CD4-positive, CD25-positive, alpha-beta regulatory T cell (primary cell): Measurements from ENCODE around the gene SDF4. TPM values are rescaled to one million over a fixed set of nuclear protein-coding genes. Genes with fewer than 3 reads are reported as not detected.
"Not testable (repeated sequence)": the region's sequence is repeated elsewhere in the genome, so short reads cannot be mapped to it uniquely, and the experiment has no call there.

Source experiments
- ATAC-seq, 2 donors: fragments of 150-1000 bp; cut with Tn5 transposase; one replicate each; pipeline ENCODE4 v1.10.0; 2021; ENCODE audit warnings: low read depth in 2 of 2, moderate number of reproducible peaks in 2 of 2, moderate library complexity in 1 of 2
- DNase-seq, 3 donors: peaks; one replicate each; pipeline versions ENCODE4 v3.0.0 to v3.0.0-alpha.2; 2012 to 2022; ENCODE audit warnings: mixed read lengths in 1 of 3
- H3K27ac ChIP-seq: one replicate; pipeline ENCODE4 v1.7.0; 2013; ENCODE audit warnings: mild to moderate bottlenecking, low read length; ENCODE audit not compliant: insufficient read depth, poor library complexity, severe bottlenecking
- H3K27me3 ChIP-seq: one replicate; pipeline ENCODE4 v1.7.0; 2013; ENCODE audit warnings: low read length; ENCODE audit not compliant: control insufficient read depth, insufficient read depth
- H3K36me3 ChIP-seq: one replicate; pipeline ENCODE4 v1.7.0; 2013; ENCODE audit warnings: mild to moderate bottlenecking, low read length, moderate library complexity; ENCODE audit not compliant: control insufficient read depth, insufficient read depth
- H3K4me1 ChIP-seq: 2 replicates; pipeline ENCODE4 v1.7.0; 2013; ENCODE audit warnings: mild to moderate bottlenecking, low read length; ENCODE audit not compliant: insufficient read depth, control insufficient read depth, poor library complexity, severe bottlenecking
- H3K4me3 ChIP-seq: one replicate; pipeline ENCODE4 v1.7.0; 2013; ENCODE audit warnings: low read depth, mild to moderate bottlenecking, low read length, moderate library complexity
- H3K9me3 ChIP-seq, 2 experiments: 1 replicate in 1 of 2; 2 replicates in 1 of 2; pipeline ENCODE4 v1.7.0; 2013; ENCODE audit warnings: low read length in 2 of 2, mild to moderate bottlenecking in 1 of 2, moderate library complexity in 1 of 2; ENCODE audit not compliant: control insufficient read depth in 2 of 2
- H3K27ac Mint-ChIP-seq, 3 donors: one replicate each; pipeline ENCODE4 v1.8.0; 2020 to 2022; ENCODE audit warnings: mild to moderate bottlenecking in 3 of 3, mixed read lengths in 3 of 3, moderate library complexity in 2 of 3
- H3K27me3 Mint-ChIP-seq: one replicate; pipeline ENCODE4 v1.8.0; 2022; ENCODE audit warnings: mild to moderate bottlenecking, mixed read lengths
- H3K36me3 Mint-ChIP-seq: one replicate; pipeline ENCODE4 v1.8.0; 2020; ENCODE audit warnings: mixed read lengths
- H3K4me1 Mint-ChIP-seq, 4 donors: one replicate each; pipeline ENCODE4 v1.8.0; 2020 to 2022; ENCODE audit warnings: mixed read lengths in 4 of 4, mild to moderate bottlenecking in 1 of 4
- H3K4me3 Mint-ChIP-seq, 4 donors: one replicate each; pipeline ENCODE4 v1.8.0; 2020 to 2022; ENCODE audit warnings: mild to moderate bottlenecking in 4 of 4, mixed read lengths in 4 of 4, moderate library complexity in 3 of 4
- H3K9me3 Mint-ChIP-seq, 7 donors: one replicate each; pipeline ENCODE4 v1.8.0; 2020 to 2022; ENCODE audit warnings: mixed read lengths in 7 of 7, mild to moderate bottlenecking in 3 of 7, moderate library complexity in 2 of 7
- polyA plus RNA-seq, 4 donors: library from polyadenylated mRNA; unstranded; fragments of 300-500 nt; fragmentation: Illumina TruSeq; gene quantifications; one replicate each; pipeline ENCODE4 v1.2.3, GENCODE V29; 2021
- total RNA-seq: library from RNA; stranded (reverse); gene quantifications from one replicate; pipeline ENCODE4 v1.2.3, GENCODE V29; 2022

SDF4 gene
- total and polyA plus RNA-seq, 5 donors from 2014 or later: 70.3 to 165 (median 103) TPM

DNA sequence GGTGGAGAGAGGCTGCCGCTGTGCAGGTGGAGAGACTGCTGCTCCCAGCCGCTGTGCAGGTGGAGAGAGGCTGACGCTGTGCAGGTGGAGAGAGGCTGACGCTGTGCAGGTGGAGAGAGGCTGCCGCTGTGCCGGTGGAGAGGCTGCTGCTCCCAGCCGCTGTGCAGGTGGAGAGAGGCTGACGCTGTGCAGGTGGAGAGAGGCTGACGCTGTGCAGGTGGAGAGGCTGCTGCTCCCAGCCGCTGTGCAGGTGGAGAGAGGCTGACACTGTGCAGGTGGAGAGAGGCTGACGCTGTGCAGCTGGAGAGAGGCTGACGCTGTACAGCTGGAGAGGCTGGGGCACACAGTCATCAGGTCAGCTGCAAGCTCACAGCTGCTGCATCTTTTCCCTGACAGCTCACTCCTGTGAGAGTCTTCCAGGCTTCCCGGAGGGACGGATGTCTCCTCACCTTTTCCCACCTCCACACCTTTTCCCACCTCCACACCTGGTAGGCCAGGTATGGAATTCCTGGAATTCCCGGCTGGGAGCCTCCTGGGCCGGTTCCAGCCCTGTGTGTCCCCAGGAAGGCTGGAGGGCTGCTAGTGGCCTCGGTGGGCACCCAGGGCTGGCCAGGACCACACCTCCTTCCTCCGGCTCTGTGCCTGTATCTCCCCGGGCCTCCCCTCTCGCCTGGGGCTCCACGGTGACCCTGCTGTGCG is 55.6 kb downstream of the SDF4 start:
- H3K27me3 ChIP-seq: not testable (repeated sequence)
- peaks cover 17% of the 10 kb centered on the region for H3K27me3 Mint-ChIP-seq

DNA sequence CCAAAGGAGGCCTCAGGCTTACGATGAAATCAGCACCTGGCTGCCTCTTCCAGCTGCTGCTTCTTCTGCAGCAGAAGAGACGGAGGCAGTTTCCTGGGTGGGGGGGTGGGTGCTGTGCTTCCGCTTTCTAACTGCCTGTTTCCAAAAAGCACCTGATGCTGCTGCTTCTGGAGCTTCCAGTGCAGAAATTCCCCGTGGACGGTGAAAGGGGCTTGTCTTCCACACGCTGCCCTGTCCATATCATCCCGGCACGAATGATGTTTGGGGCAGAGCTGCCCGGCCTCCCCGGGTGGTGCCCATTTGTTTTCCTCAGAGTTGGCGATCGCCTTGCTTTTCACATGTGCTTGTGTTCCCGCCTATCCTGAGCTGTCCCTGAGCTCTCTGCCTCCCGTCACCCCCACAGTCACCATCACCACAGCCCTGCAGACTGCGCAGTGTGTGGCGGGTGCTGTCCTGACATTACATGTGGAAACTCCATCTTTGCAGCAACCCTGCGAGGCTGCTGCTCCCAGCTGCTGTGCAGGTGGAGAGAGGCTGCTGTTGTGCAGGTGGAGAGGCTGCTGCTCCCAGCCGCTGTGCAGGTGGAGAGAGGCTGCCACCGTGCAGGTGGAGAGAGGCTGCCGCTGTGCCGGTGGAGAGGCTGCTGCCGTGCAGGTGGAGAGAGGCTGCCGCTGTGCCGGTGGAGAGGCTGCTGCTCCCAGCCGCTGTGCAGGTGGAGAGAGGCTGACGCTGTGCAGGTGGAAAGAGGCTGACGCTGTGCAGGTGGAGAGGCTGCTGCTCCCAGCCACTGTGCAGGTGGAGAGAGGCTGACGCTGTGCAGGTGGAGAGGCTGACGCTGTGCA is 56.4 kb downstream of the SDF4 start:
- peak overlapping the region in 1 of 3 donors; percentile 43 for H3K27ac Mint-ChIP-seq
- no peaks in the 10 kb centered on the region for H3K27me3 ChIP-seq
- H3K4me3 ChIP-seq: no peak overlapping the region
- H3K27ac ChIP-seq: no peak overlapping the region
- H3K36me3 ChIP-seq: no peaks in the 10 kb centered on the region
- no peaks in the 10 kb centered on the region for H3K36me3 Mint-ChIP-seq
- no peaks in the 10 kb centered on the region for H3K9me3 Mint-ChIP-seq
- ATAC-seq (no peak), DNase-seq (peak in 1 of 3 donors; percentile 23)
- H3K27me3 Mint-ChIP-seq: peaks cover 17% of the 10 kb centered on the region
- peaks cover 33% of the 10 kb centered on the region for H3K4me1 ChIP-seq
- H3K9me3 ChIP-seq: no peaks in the 10 kb centered on the region
- no peak overlapping the region for H3K4me3 Mint-ChIP-seq
- H3K4me1 Mint-ChIP-seq: peaks cover 0 to 22% (median 0%) of the 10 kb centered on the region in 4 donors

More for the DNA sequence above, 55.6 kb downstream of the SDF4 start:
- not testable (repeated sequence) for H3K4me3 ChIP-seq, H3K9me3 Mint-ChIP-seq, DNase-seq, H3K9me3 ChIP-seq, ATAC-seq, H3K27ac ChIP-seq, H3K27ac Mint-ChIP-seq, H3K36me3 Mint-ChIP-seq, H3K36me3 ChIP-seq
- peaks cover 0 to 22% (median 0%) of the 10 kb centered on the region in 4 donors for H3K4me1 Mint-ChIP-seq
- H3K4me1 ChIP-seq: peaks cover 30% of the 10 kb centered on the region
- peak overlapping the region in 1 of 4 donors; percentile 69 for H3K4me3 Mint-ChIP-seq

DNA sequence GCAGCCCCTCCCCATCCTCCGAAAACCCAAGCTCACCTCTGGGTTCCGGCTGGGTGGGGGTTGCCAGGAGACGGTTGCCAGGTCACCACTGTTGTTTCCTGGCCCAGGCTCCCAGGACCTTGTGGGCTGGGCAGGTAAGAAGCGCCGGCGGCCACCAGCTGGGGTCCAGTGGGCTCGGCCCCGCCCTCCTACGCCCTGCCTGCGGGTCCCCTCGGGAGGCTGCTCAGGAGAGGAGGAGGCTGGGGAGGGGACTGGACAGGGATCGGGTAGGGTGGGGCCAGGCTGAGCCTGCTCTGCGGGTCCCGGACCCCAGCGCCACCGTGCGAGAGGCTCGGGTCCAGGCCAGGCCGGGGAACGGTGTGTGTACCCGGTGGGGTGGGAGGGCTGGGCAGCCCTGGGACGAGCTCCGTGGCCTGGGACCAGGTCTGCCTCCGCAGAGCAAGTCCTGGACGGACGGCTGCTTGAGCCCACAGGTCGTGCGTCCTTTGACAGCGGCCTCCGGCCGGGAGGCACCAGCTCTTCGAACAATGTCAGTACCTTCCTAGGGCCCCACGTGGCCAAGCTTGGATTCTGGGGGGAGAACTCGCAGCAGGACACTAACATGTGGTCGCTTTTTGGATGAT is 57.9 kb downstream of the SDF4 start, which contains the start of gene TTLL10:
TSS of gene TTLL10 (plus strand) at position 88 of the 623 bp plus-strand sequence. CDS start 5,336 bp downstream, outside the sequence.
- H3K9me3 Mint-ChIP-seq: no peaks in the 10 kb centered on the region
- H3K4me3 Mint-ChIP-seq: peak within 1 kb of the TSS in 1 of 4 donors; percentile 28
- H3K27ac ChIP-seq: no peak within 1 kb of the TSS
- no peaks in the 10 kb centered on the region for H3K27me3 ChIP-seq
- H3K36me3 ChIP-seq: no peaks in the 10 kb centered on the region
- peaks cover 0 to 25% (median 1%) of the 10 kb centered on the region in 4 donors for H3K4me1 Mint-ChIP-seq
- no peak within 1 kb of the TSS for H3K4me3 ChIP-seq
- H3K27ac Mint-ChIP-seq: no peak within 1 kb of the TSS
- DNase-seq (peak; percentile 42 to 76 (median 62)), ATAC-seq (peak; percentile 58 to 83)
- no peaks in the 10 kb centered on the region for H3K36me3 Mint-ChIP-seq
- H3K4me1 ChIP-seq: peaks cover 38% of the 10 kb centered on the region
- no peaks in the 10 kb centered on the region for H3K9me3 ChIP-seq
- peaks cover 17% of the 10 kb centered on the region for H3K27me3 Mint-ChIP-seq

DNA sequence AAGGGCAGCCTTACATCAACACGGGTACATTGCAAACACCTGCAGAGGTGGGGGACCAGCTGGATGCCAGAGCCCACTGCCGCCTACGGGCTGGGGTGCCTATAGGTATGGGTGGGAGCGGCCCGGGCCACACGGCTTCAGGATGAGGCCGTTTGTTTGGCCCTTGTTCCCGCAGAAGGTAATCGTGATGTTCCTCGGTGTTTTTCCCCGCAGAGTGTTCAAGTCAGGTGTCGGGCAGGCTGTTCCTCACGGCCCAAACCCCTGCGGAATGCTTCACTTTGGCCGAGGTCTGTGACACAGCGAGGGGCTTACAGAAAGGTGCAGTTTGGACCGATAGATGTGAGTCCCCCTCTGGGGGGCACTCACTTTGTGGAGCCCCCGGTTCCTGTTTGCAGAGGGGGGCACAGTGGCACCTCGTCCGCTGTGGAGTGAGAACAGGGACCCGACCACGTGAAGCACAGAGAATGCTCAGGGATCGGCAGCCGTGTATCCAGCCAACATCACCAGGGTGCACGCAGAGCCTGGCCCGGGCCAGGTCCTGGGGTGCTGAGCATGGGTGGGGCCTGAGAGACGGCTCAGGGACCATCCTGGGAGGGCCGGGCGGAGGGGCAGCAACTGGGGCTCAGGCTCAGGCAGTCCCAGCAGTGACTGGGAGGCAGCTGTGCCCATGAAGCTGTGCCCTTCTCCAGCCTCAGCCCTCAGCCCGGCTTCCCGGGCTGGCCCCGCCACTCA is 58.6 kb downstream of the SDF4 start:
- Histone ChIP-seq H3K4me3 (no peak overlapping the region), H3K9me3 (no peaks in the 10 kb centered on the region), H3K4me1 (peaks cover 38% of the 10 kb centered on the region), H3K27me3 (no peaks in the 10 kb centered on the region), H3K36me3 (no peaks in the 10 kb centered on the region), H3K27ac (no peak overlapping the region)
- H3K36me3 Mint-ChIP-seq: no peaks in the 10 kb centered on the region
- no peaks in the 10 kb centered on the region for H3K9me3 Mint-ChIP-seq
- H3K27ac Mint-ChIP-seq: no peak overlapping the region
- H3K4me1 Mint-ChIP-seq: peaks cover 0 to 25% (median 1%) of the 10 kb centered on the region in 4 donors
- ATAC-seq (peak in 1 of 2 donors; percentile 15), DNase-seq (no peak)
- H3K27me3 Mint-ChIP-seq: peaks cover 17% of the 10 kb centered on the region
- H3K4me3 Mint-ChIP-seq: peak overlapping the region in 1 of 4 donors; percentile 28

DNA sequence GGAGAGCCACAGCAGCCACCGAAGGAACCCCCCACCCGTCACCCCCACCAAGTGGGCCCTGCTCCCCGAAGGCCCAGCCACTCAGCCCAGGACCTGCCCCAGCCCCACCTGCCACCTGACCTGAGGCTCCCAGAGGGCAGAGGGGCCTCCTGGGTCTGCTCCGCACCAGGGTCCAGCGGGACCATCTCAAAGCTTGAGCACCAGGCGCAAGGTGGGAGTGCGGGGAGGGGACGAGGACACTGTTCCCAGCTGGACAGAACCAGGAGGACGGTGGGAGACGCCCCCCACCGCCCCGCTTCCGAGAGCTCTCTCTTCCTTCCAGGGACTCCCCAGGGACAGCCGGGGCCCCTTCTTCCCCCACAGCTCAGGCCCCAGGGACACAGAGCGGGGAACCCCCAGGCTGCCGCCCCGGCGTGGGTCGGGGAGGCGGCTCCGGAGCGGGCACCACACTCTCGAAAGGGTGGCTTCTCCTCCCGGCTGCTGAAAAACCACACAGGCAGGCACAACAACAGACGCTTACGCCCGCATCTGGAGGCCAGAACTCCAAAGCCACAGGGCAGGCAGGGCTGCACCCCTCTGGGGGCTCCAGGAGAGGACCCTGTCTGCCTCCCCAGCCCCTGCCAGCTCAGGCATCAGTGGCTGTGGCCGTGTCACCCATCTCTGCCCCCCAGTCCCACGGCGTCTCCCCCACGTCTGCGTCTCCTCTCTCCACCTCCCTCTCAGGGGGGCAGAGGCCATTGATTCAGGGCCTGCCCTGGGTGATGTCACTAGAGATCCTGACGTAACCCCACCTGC is 60.1 kb downstream of the SDF4 start:
- H3K27me3 Mint-ChIP-seq: peaks cover 12% of the 10 kb centered on the region
- peaks cover 0 to 25% (median 1%) of the 10 kb centered on the region in 4 donors for H3K4me1 Mint-ChIP-seq
- ATAC-seq (no peak), DNase-seq (peak in 1 of 3 donors; percentile 25)
- H3K4me3 Mint-ChIP-seq: no peak overlapping the region
- H3K36me3 ChIP-seq: no peaks in the 10 kb centered on the region
- H3K27me3 ChIP-seq: no peaks in the 10 kb centered on the region
- no peak overlapping the region for H3K27ac ChIP-seq
- peaks cover 38% of the 10 kb centered on the region for H3K4me1 ChIP-seq
- H3K9me3 ChIP-seq: no peaks in the 10 kb centered on the region
- H3K27ac Mint-ChIP-seq: peak overlapping the region in 1 of 3 donors; percentile 69
- no peaks in the 10 kb centered on the region for H3K36me3 Mint-ChIP-seq
- H3K9me3 Mint-ChIP-seq: no peaks in the 10 kb centered on the region
- H3K4me3 ChIP-seq: no peak overlapping the region

DNA sequence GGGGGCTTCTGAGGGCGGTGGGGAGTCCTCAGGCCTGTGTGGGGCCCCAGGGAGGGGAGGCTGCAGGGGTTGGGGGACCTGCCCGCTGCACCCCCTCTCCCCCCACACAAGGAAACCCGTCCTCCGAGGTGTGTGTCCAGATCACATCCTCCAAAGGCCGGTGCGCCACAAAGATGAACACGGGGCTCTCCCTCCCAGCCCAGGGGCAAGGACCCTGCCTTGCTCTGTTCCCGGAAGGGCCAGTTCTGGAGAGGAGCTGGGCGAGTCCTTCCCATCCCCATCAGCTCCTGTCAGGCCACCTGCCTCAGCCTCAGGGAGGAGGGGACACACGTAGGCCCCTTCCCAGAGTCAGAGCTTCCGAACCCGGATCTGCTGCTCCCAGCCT is 60.6 kb downstream of the SDF4 start:
- no peak overlapping the region for H3K27ac ChIP-seq
- peaks cover 10% of the 10 kb centered on the region for H3K27me3 Mint-ChIP-seq
- H3K4me1 ChIP-seq: peaks cover 38% of the 10 kb centered on the region
- no peaks in the 10 kb centered on the region for H3K9me3 ChIP-seq
- H3K4me3 Mint-ChIP-seq: no peak overlapping the region
- H3K36me3 ChIP-seq: no peaks in the 10 kb centered on the region
- ATAC-seq (no peak), DNase-seq (no peak)
- H3K4me1 Mint-ChIP-seq: peaks cover 0 to 24% (median 1%) of the 10 kb centered on the region in 4 donors
- no peaks in the 10 kb centered on the region for H3K36me3 Mint-ChIP-seq
- H3K4me3 ChIP-seq: no peak overlapping the region
- H3K27me3 ChIP-seq: no peaks in the 10 kb centered on the region
- H3K9me3 Mint-ChIP-seq: no peaks in the 10 kb centered on the region
- no peak overlapping the region for H3K27ac Mint-ChIP-seq
